A204.1 (cell line): ENCODE measurements around the gene PAXIP1.

Source experiments
- FAIRE-seq: peaks from 2 replicates; lab custom pipeline; 2012; peaks lifted over from hg19 to GRCh38; lab: Jason Lieb, UNC

PAXIP1 gene

GRCh38 chr7:154910977-154911376 lies 91.9 kb downstream of the PAXIP1 start:
- FAIRE-seq = no peak

- no peak for FAIRE-seq
Observed at GRCh38 chr7:154910125-154910524, 92.8 kb downstream of the PAXIP1 start.

- no peak for FAIRE-seq
Observed at GRCh38 chr7:154909241-154910105, 93.5 kb downstream of the PAXIP1 start.

GRCh38 chr7:154907651-154908620 lies 95.0 kb downstream of the PAXIP1 start:
- no peak for FAIRE-seq

- FAIRE-seq = no peak
Observed at GRCh38 chr7:154906736-154907355, 96.1 kb downstream of the PAXIP1 start.

GRCh38 chr7:154906201-154906600 lies 96.7 kb downstream of the PAXIP1 start:
- no peak for FAIRE-seq

GRCh38 chr7:154905615-154906014 lies 97.3 kb downstream of the PAXIP1 start:
- FAIRE-seq = no peak

GRCh38 chr7:154905146-154905545 lies 97.8 kb downstream of the PAXIP1 start:
- FAIRE-seq = no peak

GRCh38 chr7:154903083-154903731 lies 99.7 kb downstream of the PAXIP1 start:
- FAIRE-seq = no peak

- FAIRE-seq = no peak
Observed at GRCh38 chr7:154902600-154903082, 100.3 kb downstream of the PAXIP1 start.

- FAIRE-seq = no peak
Observed at GRCh38 chr7:154899862-154900261, 103.1 kb downstream of the PAXIP1 start.

GRCh38 chr7:154898973-154899855 lies 103.7 kb downstream of the PAXIP1 start:
- FAIRE-seq = no peak

GRCh38 chr7:154896076-154896475 lies 106.8 kb downstream of the PAXIP1 start:
- no peak for FAIRE-seq
